HG03139 (cell line): ENCODE results near the gene RASL12.
"Not testable (repeated sequence)": the region's sequence is repeated elsewhere in the genome, so short reads cannot be mapped to it uniquely, and the experiment has no call there.

Experiments
- ATAC-seq: cut with Tn5 transposase; IDR thresholded peaks from one replicate; pipeline ENCODE4 v1.9.1; 2021; ENCODE audit not compliant: unreplicated experiment

RASL12 gene

GRCh38 chr15:65076486-65077290, 8.9 kb upstream of the RASL12 start, which contains the start of gene KBTBD13:
TSS of gene KBTBD13 (plus strand) at chr15:65076746. CDS start at chr15:65076816, 70 bp downstream.
- no peak for ATAC-seq

DNA sequence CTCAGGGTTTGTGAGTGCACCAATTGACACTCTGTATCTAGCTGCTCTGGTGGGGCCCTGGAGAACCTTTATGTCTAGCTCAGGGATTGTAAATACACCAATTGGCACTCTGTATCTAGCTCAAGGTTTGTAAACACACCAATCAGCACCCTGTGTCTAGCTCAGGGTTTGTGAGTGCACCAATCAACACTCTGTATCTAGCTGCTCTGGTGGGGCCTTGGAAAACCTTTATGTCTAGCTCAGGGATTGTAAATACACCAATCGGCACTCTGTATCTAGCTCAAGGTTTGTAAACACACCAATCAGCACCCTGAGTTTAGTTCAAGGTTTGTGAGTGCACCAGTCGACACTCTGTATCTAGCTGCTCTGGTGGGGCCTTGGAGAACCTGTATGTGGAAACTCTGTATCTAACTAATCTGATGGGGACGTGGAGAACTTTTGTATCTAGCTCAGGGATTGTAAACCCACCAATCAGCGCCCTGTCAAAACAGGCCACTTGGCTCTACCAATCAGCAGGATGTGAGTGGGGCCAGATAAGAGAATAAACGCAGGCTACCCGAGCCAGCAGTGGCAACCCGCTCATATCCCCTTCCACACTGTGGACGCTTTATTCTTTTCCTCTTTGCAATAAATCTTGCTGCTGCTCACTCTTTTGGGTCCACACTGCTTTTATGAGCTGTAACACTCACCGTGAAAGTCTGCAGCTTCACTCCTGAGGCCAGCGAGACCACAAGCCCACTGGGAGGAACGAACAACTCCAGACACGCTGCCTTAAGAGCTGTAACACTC, 8.0 kb upstream of the RASL12 start:
- ATAC-seq: not testable (repeated sequence)

DNA sequence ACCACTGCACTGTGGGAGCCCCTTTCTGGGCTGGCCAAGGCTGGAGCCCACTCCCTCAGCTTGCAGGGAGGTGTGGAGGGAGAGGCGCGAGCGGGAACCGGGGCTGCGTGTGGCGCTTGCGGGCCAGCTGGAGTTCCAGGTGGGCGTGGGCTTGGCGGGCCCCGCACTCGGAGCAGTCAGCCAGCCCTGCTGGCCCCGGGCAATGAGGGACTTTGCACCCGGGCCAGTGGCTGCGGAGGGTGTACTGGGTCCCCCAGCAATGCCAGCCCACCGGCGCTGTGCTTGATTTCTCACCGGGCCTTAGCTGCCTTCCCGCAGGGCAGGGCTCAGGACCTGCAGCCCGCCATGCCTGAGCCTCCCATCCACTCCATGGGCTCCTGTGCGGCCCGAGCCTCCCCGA, 7.2 kb upstream of the RASL12 start:
- not testable (repeated sequence) for ATAC-seq

DNA sequence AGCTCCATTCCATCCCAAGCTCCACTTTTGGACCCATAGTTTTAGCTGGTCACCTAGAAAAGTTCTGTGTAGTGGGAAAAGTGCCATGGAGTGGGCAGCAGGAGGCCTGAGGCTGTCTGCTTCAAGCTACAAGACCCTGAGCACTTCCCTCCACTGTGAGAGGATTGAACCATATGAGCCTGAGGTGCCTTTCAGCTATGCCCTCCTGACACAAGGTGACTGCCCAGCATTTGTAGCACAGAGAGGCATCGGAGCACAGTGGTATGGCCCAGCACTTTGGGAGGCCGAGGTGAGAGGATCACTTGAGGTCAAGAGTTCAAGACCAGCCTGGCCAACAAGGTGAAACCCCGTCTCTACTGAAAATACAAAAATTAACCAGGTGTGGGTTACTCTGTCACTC, 4.8 kb upstream of the RASL12 start:
- ATAC-seq: no peak

- ATAC-seq: no peak
Observed at GRCh38 chr15:65072027-65072426, 4.2 kb upstream of the RASL12 start.

DNA sequence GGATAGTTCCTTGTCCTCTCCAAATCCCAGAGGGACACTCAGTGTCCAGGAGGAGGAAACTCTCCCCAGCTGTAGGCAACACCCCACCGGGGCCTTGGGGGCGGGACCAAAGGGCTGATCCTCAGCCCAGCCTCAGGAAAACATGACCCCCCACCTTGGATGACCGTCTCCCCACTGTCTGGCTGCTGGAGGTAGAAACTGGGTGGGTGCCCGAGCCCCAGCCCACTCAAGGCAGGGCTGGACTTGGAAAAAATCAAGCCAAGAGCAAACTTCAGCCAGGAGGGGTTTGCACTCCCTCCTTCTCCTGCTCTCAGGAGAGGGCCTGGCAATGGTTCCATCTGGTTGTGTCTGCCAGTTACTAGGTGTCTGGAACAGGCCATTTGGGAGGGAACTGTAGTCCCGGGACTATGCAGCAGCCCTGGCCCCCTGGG, 3.6 kb upstream of the RASL12 start:
- ATAC-seq: no peak

DNA sequence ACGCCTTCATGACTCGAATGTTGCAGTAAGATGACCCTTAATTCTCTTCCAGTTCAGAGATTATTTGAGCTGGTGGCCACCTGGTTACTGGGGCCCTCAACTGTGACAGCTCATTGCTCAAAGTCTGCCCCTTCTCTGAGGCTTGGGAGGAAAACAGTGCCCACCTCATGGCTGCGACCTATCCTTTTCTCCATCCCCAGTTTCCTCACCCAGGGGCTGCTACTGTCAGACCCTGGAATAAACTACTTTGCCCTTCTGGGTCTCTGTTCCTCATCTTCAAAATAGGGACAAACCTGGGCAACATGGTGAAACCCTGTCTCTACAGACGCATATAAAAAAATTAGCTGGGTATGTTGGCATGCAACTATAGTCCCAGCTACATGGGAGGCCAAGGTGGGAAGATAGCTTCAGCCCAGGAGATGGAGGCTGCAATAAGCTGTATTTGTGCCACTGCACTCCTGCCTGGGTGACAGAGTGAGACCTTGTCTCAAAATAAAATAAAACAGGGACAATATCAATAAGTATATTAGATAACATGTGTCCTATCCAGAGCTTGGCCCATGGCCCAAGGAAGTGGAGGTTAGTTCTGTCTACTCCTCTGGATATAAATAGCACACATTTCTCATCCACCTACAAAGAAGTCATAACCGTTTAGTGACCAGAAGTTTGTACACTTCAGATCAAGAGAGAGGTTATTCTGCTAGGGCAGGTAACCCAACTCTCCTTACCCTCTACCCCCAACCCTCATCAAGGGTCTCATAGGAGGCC, 2.2 kb upstream of the RASL12 start:
- no peak for ATAC-seq

- ATAC-seq: no peak
Observed at GRCh38 chr15:65069179-65069578, 1.4 kb upstream of the RASL12 start.

- ATAC-seq: no peak
Observed at GRCh38 chr15:65068403-65068788, 605 bp upstream of the RASL12 start.

DNA sequence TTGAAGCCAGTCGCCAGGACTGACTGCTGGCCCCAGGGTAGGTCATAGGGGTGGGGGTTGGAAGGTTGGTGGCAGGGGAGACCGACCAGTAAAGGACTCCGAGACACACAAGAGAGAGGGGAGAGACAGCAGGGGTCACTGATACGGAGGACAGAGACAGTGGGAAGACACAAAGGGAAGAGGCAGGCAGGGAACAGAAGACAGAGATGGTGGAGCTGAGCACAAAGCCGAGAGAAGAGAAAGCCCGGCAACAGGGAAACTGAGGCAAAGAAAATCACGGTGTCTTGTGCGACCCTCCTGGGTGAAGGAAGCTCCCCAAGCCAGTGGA, 510 bp downstream of the RASL12 start:
- ATAC-seq: no peak

DNA sequence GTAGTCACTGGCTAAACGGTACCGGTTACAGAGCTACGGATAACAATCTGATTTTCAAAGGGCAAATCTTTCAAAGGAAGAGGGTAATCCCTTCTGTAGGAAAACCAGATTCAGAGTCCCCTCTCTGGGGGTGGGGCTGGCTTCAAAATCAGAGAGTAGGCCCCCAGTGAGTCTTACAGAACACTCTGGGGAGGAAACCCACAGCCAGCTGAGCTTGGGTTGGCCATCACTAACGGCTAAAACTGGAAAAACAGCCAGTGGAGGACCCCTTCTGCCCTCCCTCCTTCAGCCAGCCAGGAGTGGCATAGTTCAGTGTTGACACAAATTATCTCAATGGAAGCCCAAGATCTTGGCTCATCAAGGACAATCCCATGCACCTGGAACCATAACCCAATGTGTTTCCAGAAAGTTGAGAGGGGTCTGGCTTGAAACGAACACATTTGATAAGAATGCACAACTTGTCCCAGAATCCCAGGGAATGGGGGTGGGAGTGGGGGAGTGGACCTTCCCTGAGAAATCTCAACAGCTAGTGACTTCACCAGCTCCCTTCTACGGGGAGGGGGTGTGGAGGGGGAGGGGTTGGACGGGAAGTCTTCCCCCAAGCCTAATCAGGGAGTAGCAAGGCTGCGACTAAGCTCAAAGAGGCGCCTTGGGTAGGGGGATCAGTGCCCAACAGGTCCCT, 1.0 kb downstream of the RASL12 start:
- ATAC-seq: no peak

DNA sequence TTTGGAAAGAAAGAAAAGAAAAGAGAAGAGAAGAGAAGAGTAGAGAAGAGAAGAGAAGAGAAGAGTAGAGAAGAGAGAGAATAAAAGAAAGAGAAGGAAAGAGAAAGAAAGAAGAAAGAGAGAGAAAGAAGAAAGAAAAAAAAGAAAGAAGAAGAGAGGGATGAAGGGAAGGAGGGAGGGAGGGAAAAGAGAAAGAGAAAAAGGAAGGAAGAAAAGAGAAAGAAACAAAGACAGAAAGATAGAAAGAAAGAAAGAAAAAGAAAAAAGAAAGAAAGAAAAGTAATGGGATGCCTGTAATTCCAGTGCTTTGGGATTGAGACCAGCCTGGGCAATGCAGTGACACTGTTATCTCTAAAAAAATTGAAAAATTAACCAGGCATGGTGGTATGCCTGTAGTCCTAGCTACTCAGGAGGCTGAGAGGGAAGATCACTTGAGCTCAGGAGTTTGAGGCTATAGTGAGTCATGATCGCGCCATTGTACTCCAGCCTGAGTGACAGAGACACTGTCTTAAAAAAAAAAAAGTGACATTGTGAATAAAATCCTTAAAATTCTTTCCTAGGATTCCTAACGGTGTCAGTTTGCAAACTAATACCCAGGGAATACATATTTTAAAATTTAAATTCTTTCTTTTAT, 1.7 kb downstream of the RASL12 start:
- no peak for ATAC-seq

DNA sequence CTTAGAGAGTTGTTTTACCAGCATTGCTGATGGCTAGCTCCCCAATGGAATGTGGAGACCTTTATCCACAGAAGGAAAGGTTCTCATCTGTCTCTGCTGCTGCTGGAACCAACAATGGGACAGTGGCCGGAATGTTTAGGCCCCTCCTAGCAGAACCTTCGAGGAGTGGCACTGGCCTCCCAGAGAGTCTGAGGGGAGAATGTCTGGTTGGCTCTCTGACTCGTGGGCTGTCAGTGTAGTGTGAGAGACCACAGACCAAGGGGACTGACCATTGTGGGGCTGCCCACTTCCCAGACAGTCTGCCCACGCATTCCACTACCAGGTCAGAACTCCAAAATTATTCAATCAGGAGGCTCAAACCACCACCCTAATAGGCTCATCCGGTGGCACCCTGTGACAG, 5.1 kb downstream of the RASL12 start:
- no peak for ATAC-seq

DNA sequence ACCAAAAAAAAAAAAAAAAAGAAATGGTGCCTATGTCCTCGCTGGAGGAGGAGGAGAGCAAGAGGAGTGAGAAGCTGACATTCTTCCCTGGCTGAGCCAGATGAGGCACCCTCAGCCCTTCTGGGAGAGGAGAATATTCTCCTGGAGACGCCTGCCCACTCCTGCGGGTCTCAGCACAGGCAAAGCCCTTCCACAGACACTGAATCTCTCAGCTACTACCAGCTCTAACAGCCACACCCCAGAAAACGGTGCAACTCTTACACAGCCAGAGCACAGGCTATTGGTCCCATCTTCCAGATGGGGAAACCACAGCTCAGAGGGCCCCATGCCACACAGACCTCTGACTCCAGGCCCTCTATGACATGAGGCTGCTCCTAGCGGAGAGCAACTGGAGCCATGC, 5.7 kb downstream of the RASL12 start:
- no peak for ATAC-seq

DNA sequence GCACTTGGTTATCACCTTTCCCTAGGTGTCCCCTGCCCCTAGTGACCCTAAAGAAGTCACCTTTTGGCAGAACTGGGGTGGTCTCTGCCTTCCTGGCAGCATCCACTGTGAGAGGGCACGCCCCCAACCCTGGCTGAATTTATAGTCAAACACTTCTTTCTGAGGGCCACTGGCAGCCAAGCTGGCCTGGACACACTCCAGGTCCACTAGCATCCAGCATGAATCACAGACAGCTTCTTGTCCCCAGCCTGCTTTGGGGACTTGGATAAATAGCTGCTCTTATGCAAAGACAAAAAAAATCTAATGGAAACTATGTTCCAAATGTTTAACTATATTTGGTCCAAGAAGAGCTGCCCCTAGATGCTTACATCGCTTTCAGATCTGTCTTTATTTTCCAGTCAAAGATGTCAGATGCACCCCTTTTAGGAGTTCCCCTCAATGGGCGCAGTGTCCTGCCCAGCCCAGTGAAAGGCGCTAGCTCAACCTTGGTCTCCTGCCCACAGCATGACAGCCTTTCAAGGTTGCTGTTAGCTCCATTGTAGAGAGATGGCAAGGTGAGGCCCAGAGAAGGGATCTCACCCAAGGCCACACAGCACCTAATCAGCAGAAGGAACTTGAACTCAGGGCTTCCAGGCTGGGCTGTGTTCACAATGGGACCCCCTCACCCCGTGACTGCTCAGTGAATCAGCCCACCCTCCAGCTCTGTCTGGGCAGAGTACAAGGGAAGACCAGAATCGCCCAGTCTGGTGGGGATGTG, 7.0 kb downstream of the RASL12 start:
- ATAC-seq: no peak

DNA sequence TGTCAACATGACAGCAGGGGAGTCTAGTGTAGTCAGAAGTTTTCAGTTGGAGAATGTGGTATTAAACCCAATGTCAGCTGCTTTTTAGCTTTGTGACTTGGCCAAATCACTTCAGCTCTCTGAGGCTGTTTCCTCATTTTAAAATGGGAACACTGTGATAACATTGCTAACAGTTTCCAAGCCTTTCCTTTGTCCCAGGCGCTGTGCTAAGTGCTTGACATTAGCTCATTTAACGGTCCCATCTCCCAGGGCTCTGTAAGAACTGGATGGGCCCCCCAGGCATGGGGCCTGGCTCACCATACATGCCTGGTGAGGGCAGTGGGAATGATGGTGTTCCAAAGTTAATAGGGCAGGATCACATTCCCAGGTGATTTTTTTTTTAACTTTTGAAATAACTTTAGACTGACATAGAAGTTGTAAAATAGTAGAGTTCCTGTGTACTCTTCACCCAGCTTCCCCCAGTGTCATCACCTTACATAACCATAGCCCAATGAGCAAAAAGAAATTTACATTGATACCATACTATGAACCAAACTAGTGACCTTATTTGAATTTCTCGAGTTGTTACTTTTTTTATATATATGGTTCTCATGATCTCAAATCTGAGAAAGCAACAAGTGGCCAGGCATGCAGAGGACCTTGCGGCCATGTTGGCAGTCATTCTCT, 7.7 kb downstream of the RASL12 start:
- ATAC-seq: no peak

GRCh38 chr15:65059369-65059750, 8.4 kb downstream of the RASL12 start:
- ATAC-seq: no peak

DNA sequence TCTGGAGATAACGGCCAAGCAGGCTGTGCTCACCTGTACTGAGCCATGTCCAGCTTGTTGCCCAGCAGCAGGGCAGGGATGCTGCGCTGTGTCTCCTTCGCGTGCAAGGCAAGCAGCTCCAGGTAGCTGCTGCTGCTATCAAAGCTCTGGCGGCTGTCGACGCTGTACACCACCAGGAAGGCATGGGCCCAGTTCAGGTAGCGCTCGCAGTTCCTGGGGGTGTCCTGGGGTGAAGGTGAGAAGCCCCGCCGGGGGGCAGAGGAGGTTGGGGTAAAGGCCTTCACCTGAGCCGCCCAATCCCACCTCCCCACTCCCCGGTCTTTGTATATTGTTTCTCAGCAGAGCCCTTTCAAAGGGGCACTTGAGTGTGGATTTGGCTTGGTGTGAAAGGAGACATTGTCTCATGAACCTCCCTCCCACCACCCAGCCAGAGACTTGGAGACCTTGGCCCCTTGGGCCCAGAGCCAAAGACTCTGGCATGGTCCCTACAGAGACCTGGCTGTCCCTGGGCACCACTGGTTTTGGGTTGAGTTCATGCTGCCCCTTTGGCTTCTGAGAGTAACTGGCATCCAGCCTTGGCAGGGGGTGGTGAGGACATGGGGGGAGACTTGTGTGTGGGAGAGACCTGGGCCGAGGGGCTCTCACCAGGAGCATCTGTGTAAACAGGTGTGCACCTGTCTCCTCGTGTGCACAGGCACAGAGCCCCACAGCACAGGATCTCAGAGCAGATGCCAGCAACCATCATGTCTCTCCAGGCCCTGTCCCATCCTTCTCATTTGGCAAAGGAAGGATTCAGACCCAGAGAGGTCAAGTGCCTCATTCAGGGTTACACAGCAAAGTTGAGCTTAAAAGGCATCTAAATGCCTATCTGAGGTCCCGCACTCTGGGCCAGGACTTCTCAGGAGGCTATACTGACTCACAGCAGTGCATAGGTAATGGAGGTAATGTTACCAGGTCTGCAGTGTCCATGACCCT, 9.1 kb downstream of the RASL12 start:
- ATAC-seq: no peak
